Heart left ventricle (tissue), 13 donors: ENCODE measurements around the gene MYO1A.

Experiments
- POLR2A ChIP-seq, 2 donors: fragments of 450-650 bp; IDR thresholded peaks; one replicate each; pipeline ENCODE4 v1.6.1; 2017; ENCODE audit warnings: antibody characterized with exemption in 2 of 2, mild to moderate bottlenecking in 2 of 2, moderate library complexity in 2 of 2
- TF ChIP-seq, protein P1 (sequence below), 12 donors: fragments of 200-600 bp; sonication (generic) in 4 of 12; IDR thresholded peaks; one replicate each; pipeline versions ENCODE4 v1.5.0 to v1.8.0; 2018 to 2022; ENCODE audit warnings: antibody characterized with exemption in 12 of 12, mild to moderate bottlenecking in 5 of 12
- donor health status: ischemic (EF 13 %, LVEDD 7.1; RV severe dilation, severe dysfunction).
- donor health status: DM: no; HTN: yes; CAD: no.
- donor health status: DM: no; HTN: no; CAD: no.
- donor health status: ischemic (EF 25% LVEDD 6.9; RV normal size, moderate dysfunction).
- donor health status: ischemic (EF 25% LVEDD 5.7; RV mildly dilated, moderate dysfunction).
- donor health status: ischemic (EF 35%, LVEDD 5.7; RV mildly dilated, moderate dysfunction).
- donor health status: nonischemic (EF 11% LVEDD 7.7; RV severe dilation, severe dysfunction).
- donor health status: DM: yes; HTN: yes; CAD: no.
- donor health status: PGD.
- donor health status: ischemic (EF 29% LVEDD 5.4; RV normal size, mild dysfunction).
- donor health status: nonischemic (EF 23%, LVEDD 6.1; RV moderate dilation, normal function).

- TF ChIP-seq, protein P1, sequence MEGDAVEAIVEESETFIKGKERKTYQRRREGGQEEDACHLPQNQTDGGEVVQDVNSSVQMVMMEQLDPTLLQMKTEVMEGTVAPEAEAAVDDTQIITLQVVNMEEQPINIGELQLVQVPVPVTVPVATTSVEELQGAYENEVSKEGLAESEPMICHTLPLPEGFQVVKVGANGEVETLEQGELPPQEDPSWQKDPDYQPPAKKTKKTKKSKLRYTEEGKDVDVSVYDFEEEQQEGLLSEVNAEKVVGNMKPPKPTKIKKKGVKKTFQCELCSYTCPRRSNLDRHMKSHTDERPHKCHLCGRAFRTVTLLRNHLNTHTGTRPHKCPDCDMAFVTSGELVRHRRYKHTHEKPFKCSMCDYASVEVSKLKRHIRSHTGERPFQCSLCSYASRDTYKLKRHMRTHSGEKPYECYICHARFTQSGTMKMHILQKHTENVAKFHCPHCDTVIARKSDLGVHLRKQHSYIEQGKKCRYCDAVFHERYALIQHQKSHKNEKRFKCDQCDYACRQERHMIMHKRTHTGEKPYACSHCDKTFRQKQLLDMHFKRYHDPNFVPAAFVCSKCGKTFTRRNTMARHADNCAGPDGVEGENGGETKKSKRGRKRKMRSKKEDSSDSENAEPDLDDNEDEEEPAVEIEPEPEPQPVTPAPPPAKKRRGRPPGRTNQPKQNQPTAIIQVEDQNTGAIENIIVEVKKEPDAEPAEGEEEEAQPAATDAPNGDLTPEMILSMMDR (IDR thresholded peaks at IDR 0.05): no peak
- TF ChIP-seq POLR2A (IDR thresholded peaks at IDR 0.05): no peak
Observed at GRCh38 chr12:57029457-57029856, 20.5 kb downstream of the MYO1A start.
